NCI-H748 (cell line): ENCODE data around the gene NRBF2.
"Not testable (repeated sequence)": the region's sequence is repeated elsewhere in the genome, so short reads cannot be mapped to it uniquely, and the experiment has no call there.

Experiments used
- DNase-seq: peaks from one replicate; lab custom pipeline; 2025; ENCODE audit not compliant: unreplicated experiment; lab: John Stamatoyannopoulos, UW

NRBF2 gene

GRCh38 chr10:63116452-63117072 lies 16.6 kb upstream of the NRBF2 start:
- no peak for DNase-seq

GRCh38 chr10:63119041-63119440 lies 14.1 kb upstream of the NRBF2 start:
- DNase-seq: no peak

- no peak for DNase-seq
These were observed 12.6 kb upstream of the NRBF2 start for GRCh38 chr10:63120554-63120953.

GRCh38 chr10:63123727-63124362 lies 9.3 kb upstream of the NRBF2 start:
- DNase-seq: no peak

GRCh38 chr10:63125459-63125858 lies 7.7 kb upstream of the NRBF2 start:
- DNase-seq: no peak

GRCh38 chr10:63128443-63128842 lies 4.7 kb upstream of the NRBF2 start:
- DNase-seq: no peak

- DNase-seq: no peak
These were observed 3.2 kb upstream of the NRBF2 start for GRCh38 chr10:63129888-63130287.

- no peak for DNase-seq
These were observed 475 bp upstream of the NRBF2 start for GRCh38 chr10:63132651-63133055.

- no peak for DNase-seq
These were observed 861 bp downstream of the NRBF2 start for GRCh38 chr10:63133821-63134557.

- no peak for DNase-seq
These were observed 4.2 kb downstream of the NRBF2 start for GRCh38 chr10:63137306-63137705.

GRCh38 chr10:63140077-63140476 lies 6.9 kb downstream of the NRBF2 start:
- DNase-seq: no peak

GRCh38 chr10:63142136-63142535 lies 9.0 kb downstream of the NRBF2 start:
- DNase-seq: no peak

GRCh38 chr10:63143987-63144386 lies 10.9 kb downstream of the NRBF2 start:
- DNase-seq: no peak

- DNase-seq: no peak
These were observed 12.7 kb downstream of the NRBF2 start for GRCh38 chr10:63145782-63146181.

GRCh38 chr10:63146503-63146902 lies 13.4 kb downstream of the NRBF2 start:
- no peak for DNase-seq

GRCh38 chr10:63150745-63151144 lies 17.6 kb downstream of the NRBF2 start:
- DNase-seq: no peak

- DNase-seq: not testable (repeated sequence)
These were observed 20.9 kb downstream of the NRBF2 start for GRCh38 chr10:63153868-63154545.

GRCh38 chr10:63154546-63155387 lies 21.6 kb downstream of the NRBF2 start:
- DNase-seq: no peak

- no peak for DNase-seq
These were observed 22.4 kb downstream of the NRBF2 start for GRCh38 chr10:63155388-63156020.

GRCh38 chr10:63156236-63156635 lies 23.1 kb downstream of the NRBF2 start:
- no peak for DNase-seq
